Endodermal cell (in vitro differentiated cells): Measurements from ENCODE around the gene ZBTB42. TPM values are rescaled to one million over a fixed set of nuclear protein-coding genes. Genes with fewer than 3 reads are reported as not detected.

Source experiments
- DNase-seq: peaks from one replicate; pipeline ENCODE4 v3.0.0-alpha.2; 2017
- H3K27ac ChIP-seq: 2 replicates; pipeline ENCODE4 v1.5.1; 2013; ENCODE audit warnings: mild to moderate bottlenecking, low read depth, low read length, moderate library complexity
- H3K27me3 ChIP-seq: 2 replicates; pipeline ENCODE4 v1.6.1; 2013; ENCODE audit warnings: mild to moderate bottlenecking, low read length, moderate library complexity; ENCODE audit not compliant: insufficient read depth, control insufficient read depth, poor library complexity, severe bottlenecking
- H3K36me3 ChIP-seq: 2 replicates; pipeline ENCODE4 v1.7.0; 2013; ENCODE audit warnings: mild to moderate bottlenecking, low read length, moderate library complexity; ENCODE audit not compliant: control insufficient read depth, insufficient read depth
- H3K4me1 ChIP-seq: one replicate; pipeline ENCODE4 v1.7.0; 2013; ENCODE audit warnings: low read length; ENCODE audit not compliant: control insufficient read depth, insufficient read depth
- H3K4me3 ChIP-seq: 2 replicates; pipeline ENCODE4 v1.5.1; 2013; ENCODE audit warnings: mild to moderate bottlenecking, low read length, moderate library complexity
- H3K9ac ChIP-seq: 2 replicates; pipeline ENCODE4 v1.6.1; 2013; ENCODE audit warnings: mild to moderate bottlenecking, low read length, moderate library complexity; ENCODE audit not compliant: poor library complexity, severe bottlenecking; ENCODE audit errors: extremely low read depth
- H3K9me3 ChIP-seq: 2 replicates; pipeline ENCODE4 v1.6.1; 2013; ENCODE audit warnings: mild to moderate bottlenecking, low read length, moderate library complexity; ENCODE audit not compliant: control insufficient read depth
- H3K27ac Mint-ChIP-seq: 2 replicates; pipeline ENCODE4 v1.8.0; 2020; ENCODE audit warnings: mixed read lengths
- H3K27me3 Mint-ChIP-seq: 2 replicates; pipeline ENCODE4 v1.8.0; 2021; ENCODE audit warnings: mild to moderate bottlenecking, mixed read lengths; ENCODE audit not compliant: insufficient read depth
- H3K36me3 Mint-ChIP-seq: 2 replicates; pipeline ENCODE4 v1.8.0; 2020; ENCODE audit warnings: low read depth, mixed read lengths
- H3K4me1 Mint-ChIP-seq: 2 replicates; pipeline ENCODE4 v1.8.0; 2020; ENCODE audit warnings: mixed read lengths
- H3K4me3 Mint-ChIP-seq: 2 replicates; pipeline ENCODE4 v1.8.0; 2020; ENCODE audit warnings: mild to moderate bottlenecking, moderate library complexity, mixed read lengths
- H3K9me3 Mint-ChIP-seq: 2 replicates; pipeline ENCODE4 v1.8.0; 2020; ENCODE audit warnings: mild to moderate bottlenecking, mixed read lengths
- CTCF ChIP-seq: fragments of 200-600 bp; sonication (generic); conservative IDR thresholded peaks from 2 replicates; pipeline ENCODE4 v1.5.0; 2021; ENCODE audit warnings: antibody characterized with exemption, mild to moderate bottlenecking
- WGBS, 2 experiments: methylation state at CpG; one replicate each; pipeline versions ENCODE4 v1.1.5 to v1.1.7; 2013; ENCODE audit warnings: missing lambda C conversion rate in 2 of 2, mixed read lengths in 1 of 2; ENCODE audit not compliant: insufficient coverage in 1 of 2, insufficient read length in 1 of 2; 5-methylcytosine and 5-hydroxymethylcytosine counted together
- total RNA-seq, 2 donors: library from RNA; stranded (reverse); fragmentation: NEBNext Ultra II Directional in 1 of 2; extraction: Animal tissue kit (Norgen Biotek cat#: 25700) in 1 of 2; gene quantifications; 2 replicates in 1 of 2; 3 replicates in 1 of 2; pipeline ENCODE4 v1.2.1, GENCODE V29; 2021

ZBTB42 gene
- total RNA-seq, 2 donors from 2014 or later = 7.7 to 8.4 TPM

- H3K4me3 Mint-ChIP-seq = no peak overlapping the region
- H3K9me3 Mint-ChIP-seq = peaks cover 9% of the 10 kb centered on the region
- Histone ChIP-seq H3K4me1 (no peaks in the 10 kb centered on the region), H3K27me3 (no peaks in the 10 kb centered on the region), H3K27ac (no peak overlapping the region), H3K36me3 (peaks cover 45% of the 10 kb centered on the region), H3K9me3 (no peaks in the 10 kb centered on the region), H3K4me3 (no peak overlapping the region), H3K9ac (no peak overlapping the region)
- WGBS, 2 experiments = 95 to 97% methylated on average over 11 of the region's 11 CpGs
- peaks cover 8% of the 10 kb centered on the region for H3K4me1 Mint-ChIP-seq
- H3K27me3 Mint-ChIP-seq = no peaks in the 10 kb centered on the region
- peaks cover 35% of the 10 kb centered on the region for H3K36me3 Mint-ChIP-seq
- TF ChIP-seq CTCF = no peak
- no peak overlapping the region for H3K27ac Mint-ChIP-seq
- no peak for DNase-seq
Observed at GRCh38 chr14:104755621-104756020, 45.3 kb upstream of the ZBTB42 start.

- Mint-ChIP-seq H3K4me3 (no peak overlapping the region), H3K4me1 (peaks cover 8% of the 10 kb centered on the region), H3K27ac (no peak overlapping the region), H3K27me3 (no peaks in the 10 kb centered on the region), H3K36me3 (peaks cover 38% of the 10 kb centered on the region), H3K9me3 (peaks cover 3% of the 10 kb centered on the region)
- H3K27ac ChIP-seq = no peak overlapping the region
- DNase-seq = no peak
- WGBS, 2 experiments = 92 to 93% methylated on average over 18 to 27 of the region's 27 CpGs
- H3K36me3 ChIP-seq = peaks cover 45% of the 10 kb centered on the region
- H3K4me1 ChIP-seq = no peaks in the 10 kb centered on the region
- H3K9ac ChIP-seq = no peak overlapping the region
- TF ChIP-seq CTCF = no peak
- H3K4me3 ChIP-seq = no peak overlapping the region
- no peaks in the 10 kb centered on the region for H3K9me3 ChIP-seq
- no peaks in the 10 kb centered on the region for H3K27me3 ChIP-seq
Observed at GRCh38 chr14:104756477-104757237, 44.2 kb upstream of the ZBTB42 start.

- Mint-ChIP-seq H3K36me3 (peaks cover 41% of the 10 kb centered on the region), H3K4me3 (no peak overlapping the region), H3K4me1 (peaks cover 8% of the 10 kb centered on the region), H3K9me3 (peaks cover 3% of the 10 kb centered on the region), H3K27me3 (no peaks in the 10 kb centered on the region), H3K27ac (no peak overlapping the region)
- H3K4me1 ChIP-seq = no peaks in the 10 kb centered on the region
- no peak overlapping the region for H3K27ac ChIP-seq
- no peak for TF ChIP-seq CTCF
- H3K9me3 ChIP-seq = no peaks in the 10 kb centered on the region
- no peak overlapping the region for H3K4me3 ChIP-seq
- H3K9ac ChIP-seq = no peak overlapping the region
- no peak for DNase-seq
- 94 to 96% methylated on average over 9 to 10 of the region's 10 CpGs for WGBS, 2 experiments
- H3K27me3 ChIP-seq = no peaks in the 10 kb centered on the region
- peaks cover 50% of the 10 kb centered on the region for H3K36me3 ChIP-seq
Observed at GRCh38 chr14:104757238-104757585, 43.7 kb upstream of the ZBTB42 start.
